HL-60 (cell line): ENCODE measurements around the gene SLITRK1.

ENCODE experiments used
- DNase-seq, 2 experiments: peaks; one replicate each; pipeline ENCODE4 v3.0.0-alpha.2; 2010 to 2020; ENCODE audit warnings: low read depth in 1 of 2, low spot score in 1 of 2
- H3K27ac ChIP-seq: fragments of 250-450 bp; sonication (Bioruptor Pico); replicated peaks from 2 replicates; pipeline ENCODE4 v1.5.1; 2020; ENCODE audit warnings: mild to moderate bottlenecking, moderate library complexity
- H3K27me3 ChIP-seq: fragments of 250-450 bp; sonication (Bioruptor Pico); 2 replicates; pipeline ENCODE4 v1.5.1; 2021; ENCODE audit warnings: mild to moderate bottlenecking, moderate library complexity; ENCODE audit not compliant: insufficient read depth, poor library complexity, severe bottlenecking
- H3K4me3 ChIP-seq: replicated peaks from 2 replicates; pipeline ENCODE4 v1.5.1; 2011; ENCODE audit warnings: mild to moderate bottlenecking, control low read depth, low read length; ENCODE audit not compliant: insufficient read depth
- CTCF ChIP-seq: IDR thresholded peaks from one replicate; pipeline ENCODE4 v1.5.1; 2011; ENCODE audit warnings: low read length, control low read depth, inconsistent platforms; ENCODE audit not compliant: insufficient read depth
- GABPA ChIP-seq: IDR thresholded peaks from 2 replicates; pipeline ENCODE4 v1.6.1; 2012; ENCODE audit warnings: low read depth
- POLR2AphosphoS5 ChIP-seq: IDR thresholded peaks from 2 replicates; pipeline ENCODE4 v1.6.1; 2012; ENCODE audit warnings: low read depth
- REST ChIP-seq: IDR thresholded peaks from 2 replicates; pipeline ENCODE4 v1.6.1; 2012; ENCODE audit warnings: low read depth; ENCODE audit not compliant: insufficient replicate concordance
- SPI1 ChIP-seq: IDR thresholded peaks from 2 replicates; pipeline ENCODE4 v1.6.1; 2012; ENCODE audit warnings: low read depth, mild to moderate bottlenecking, borderline replicate concordance

Gene SLITRK1

GRCh38 chr13:83878691-83879430 is 3.4 kb downstream of the SLITRK1 start:
- TF ChIP-seq POLR2AphosphoS5: no peak
- TF ChIP-seq GABPA: no peak
- no peak for TF ChIP-seq REST
- no peak for TF ChIP-seq SPI1
- TF ChIP-seq CTCF: no peak
- no peak for DNase-seq
- no peak overlapping the region for H3K27ac ChIP-seq

GRCh38 chr13:83877651-83878355 is 4.5 kb downstream of the SLITRK1 start:
- Histone ChIP-seq H3K27ac (no peak overlapping the region), H3K4me3 (no peak overlapping the region), H3K27me3 (peaks cover 19% of the 10 kb centered on the region)
- TF ChIP-seq REST (no peak), GABPA (no peak), POLR2AphosphoS5 (no peak), SPI1 (no peak), CTCF (no peak)
- DNase-seq: no peak

More at GRCh38 chr13:83878691-83879430, 3.4 kb downstream of the SLITRK1 start:
- H3K27me3 ChIP-seq: peaks cover 19% of the 10 kb centered on the region
- no peak overlapping the region for H3K4me3 ChIP-seq

- TF ChIP-seq SPI1 (no peak), POLR2AphosphoS5 (no peak), GABPA (no peak), REST (no peak), CTCF (no peak)
- Histone ChIP-seq H3K27me3 (peaks cover 13% of the 10 kb centered on the region), H3K27ac (no peak overlapping the region), H3K4me3 (no peak overlapping the region)
- DNase-seq: no peak
Observed at GRCh38 chr13:83876546-83876945, 5.7 kb downstream of the SLITRK1 start.
